Ishikawa (cell line): ENCODE data around the gene PCDHB4.

Experiments
- CEBPB ChIP-seq: IDR thresholded peaks from 2 replicates; pipeline ENCODE4 v1.6.1; 2012
- CREB1 ChIP-seq: IDR thresholded peaks from 2 replicates; pipeline ENCODE4 v1.6.1; 2012; ENCODE audit warnings: low read depth
- EP300 ChIP-seq: IDR thresholded peaks from 2 replicates; pipeline ENCODE4 v1.6.1; 2012; ENCODE audit warnings: borderline replicate concordance
- FOXM1 ChIP-seq: IDR thresholded peaks from 2 replicates; pipeline ENCODE4 v1.6.1; 2012; ENCODE audit warnings: low read depth, borderline replicate concordance
- MAX ChIP-seq: IDR thresholded peaks from 2 replicates; pipeline ENCODE4 v1.6.1; 2012
- NFIC ChIP-seq: IDR thresholded peaks from 2 replicates; pipeline ENCODE4 v1.6.1; 2012
- RAD21 ChIP-seq: IDR thresholded peaks from 2 replicates; pipeline ENCODE4 v1.6.1; 2012; ENCODE audit warnings: low read depth
- REST ChIP-seq: IDR thresholded peaks from 2 replicates; pipeline ENCODE4 v1.6.1; 2012; ENCODE audit warnings: low read depth, mild to moderate bottlenecking
- TAF1 ChIP-seq: IDR thresholded peaks from 2 replicates; pipeline ENCODE4 v1.6.1; 2012; ENCODE audit warnings: low read depth, mild to moderate bottlenecking
- TCF12 ChIP-seq: IDR thresholded peaks from 2 replicates; pipeline ENCODE4 v1.6.1; 2012; ENCODE audit warnings: low read depth
- TEAD4 ChIP-seq: IDR thresholded peaks from 2 replicates; pipeline ENCODE4 v1.6.1; 2012
- YY1 ChIP-seq: IDR thresholded peaks from 2 replicates; pipeline ENCODE4 v1.6.1; 2012; ENCODE audit warnings: low read depth
- ZBTB7A ChIP-seq: IDR thresholded peaks from 2 replicates; pipeline ENCODE4 v1.6.1; 2012; ENCODE audit warnings: low read depth

The PCDHB4 gene

GRCh38 chr5:141155540-141156374 is 34.1 kb downstream of the PCDHB4 start:
- TF ChIP-seq YY1, result no peak
- no peak for TF ChIP-seq ZBTB7A
- no peak for TF ChIP-seq EP300
- no peak for TF ChIP-seq TEAD4
- TF ChIP-seq TAF1, result no peak
- no peak for TF ChIP-seq NFIC
- no peak for TF ChIP-seq REST
- TF ChIP-seq FOXM1, result no peak
- TF ChIP-seq CREB1, result no peak
- no peak for TF ChIP-seq MAX
- TF ChIP-seq CEBPB, result no peak
- TF ChIP-seq RAD21, result no peak
- no peak for TF ChIP-seq TCF12

GRCh38 chr5:141172381-141173204 is 51.0 kb downstream of the PCDHB4 start, which contains the start of gene PCDHB7:
PCDHB7 (plus strand) TSS chr5:141172644; CDS start chr5:141172836, 192 bp downstream.
- TF ChIP-seq NFIC (no peak), RAD21 (peak; percentile 42)
